Measurements from ENCODE around the gene PHOX2A.

GRCh38 chr11:72228229-72228843, 15.6 kb downstream of the PHOX2A start:
- TF ChIP-seq CTCF (IDR thresholded peaks at IDR 0.05) (no peak), POLR2A (IDR thresholded peaks at IDR 0.05) (no peak)

Data from right lobe of liver (tissue), 4 donors.